ENCODE results near the gene DYRK4.

Gene DYRK4

GRCh38 chr12:4580281-4580688, 18.3 kb downstream of the DYRK4 start:
- H3K4me3 ChIP-seq (replicated peaks; ENCODE audit: low read depth, low read length) = no peak overlapping the region
- no peak for TF ChIP-seq CTCF (IDR thresholded peaks at IDR 0.05; ENCODE audit: low read length, missing control alignments)
- DNase-seq (ENCODE audit: low read depth) = no peak

DNA sequence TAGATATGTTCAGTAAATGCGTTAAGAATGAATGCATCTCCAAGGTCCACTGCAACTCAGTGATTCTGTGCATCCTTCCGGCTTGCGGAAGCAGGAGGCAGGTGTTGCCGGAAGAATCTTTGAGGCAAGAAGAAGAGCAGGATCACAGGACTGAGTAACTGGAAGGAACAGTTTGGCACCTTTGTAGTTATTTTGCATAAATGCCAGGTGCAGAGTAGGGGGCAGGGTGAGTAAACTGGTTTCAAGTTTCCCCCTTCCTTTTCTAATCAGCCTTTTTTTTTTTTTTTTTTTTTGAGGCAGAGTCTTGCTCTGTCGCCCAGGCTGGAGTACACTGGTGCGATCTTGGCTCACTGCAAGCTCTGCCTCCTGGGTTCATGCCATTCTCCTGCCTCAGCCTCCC, 22.3 kb downstream of the DYRK4 start:
- no peak for TF ChIP-seq CTCF (IDR thresholded peaks at IDR 0.05; ENCODE audit: low read length, missing control alignments)
- no peak for DNase-seq (ENCODE audit: low read depth)
- no peak overlapping the region for H3K4me3 ChIP-seq (replicated peaks; ENCODE audit: low read depth, low read length)

DNA sequence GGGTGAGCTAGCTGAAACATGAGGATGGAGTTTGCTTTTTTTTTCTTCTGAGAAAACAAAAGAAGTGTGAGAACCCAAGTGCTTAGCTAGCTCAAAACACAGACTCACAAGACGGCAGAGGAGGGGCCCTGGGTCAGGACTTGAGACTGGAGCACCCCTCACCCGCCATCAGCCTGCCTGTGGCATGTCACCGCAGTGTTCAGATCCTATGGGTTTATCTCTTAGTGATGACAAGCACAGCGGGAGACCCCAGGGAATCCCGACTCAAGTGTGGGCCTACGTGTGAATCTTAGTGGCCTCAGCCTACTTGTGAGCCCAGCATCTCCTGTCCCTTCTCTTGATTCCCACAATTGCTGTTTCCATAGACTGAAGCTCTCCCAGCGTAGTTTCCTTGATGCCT, 22.9 kb downstream of the DYRK4 start:
- TF ChIP-seq CTCF (IDR thresholded peaks at IDR 0.05; ENCODE audit: low read length, missing control alignments) = no peak
- H3K4me3 ChIP-seq (replicated peaks; ENCODE audit: low read depth, low read length) = no peak overlapping the region
- DNase-seq (ENCODE audit: low read depth) = no peak

DNA sequence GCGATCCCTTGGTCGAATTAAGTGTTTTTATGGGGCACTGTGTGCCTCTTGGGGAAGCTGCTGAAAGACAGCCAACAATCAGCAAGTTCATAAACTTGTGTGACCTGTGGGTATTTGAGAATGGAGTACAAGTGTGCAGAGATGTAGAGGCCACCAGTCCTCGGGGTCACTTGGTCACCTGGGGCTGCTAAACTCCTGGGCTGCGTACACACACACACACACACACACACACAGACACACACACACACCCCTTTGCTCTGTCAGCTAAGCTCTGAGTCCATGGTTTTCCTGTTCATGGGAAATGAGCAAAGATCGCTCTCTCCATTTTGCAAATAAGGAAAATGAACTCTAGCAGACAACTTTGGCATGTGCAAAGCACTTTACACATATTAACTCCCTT, 24.5 kb downstream of the DYRK4 start:
- TF ChIP-seq CTCF (IDR thresholded peaks at IDR 0.05; ENCODE audit: low read length, missing control alignments) = no peak
- no peak for DNase-seq (ENCODE audit: low read depth)

GRCh38 chr12:4587108-4587507, 25.1 kb downstream of the DYRK4 start:
- no peak overlapping the region for H3K4me3 ChIP-seq (replicated peaks; ENCODE audit: low read depth, low read length)
- no peak for TF ChIP-seq CTCF (IDR thresholded peaks at IDR 0.05; ENCODE audit: low read length, missing control alignments)
- DNase-seq (ENCODE audit: low read depth) = no peak

More for the DNA sequence above, 24.5 kb downstream of the DYRK4 start:
- no peak overlapping the region for H3K4me3 ChIP-seq (replicated peaks; ENCODE audit: low read depth, low read length)

- TF ChIP-seq CTCF (IDR thresholded peaks at IDR 0.05; ENCODE audit: low read length, missing control alignments) = no peak
Observed at GRCh38 chr12:4588916-4589315, 26.9 kb downstream of the DYRK4 start.

DNA sequence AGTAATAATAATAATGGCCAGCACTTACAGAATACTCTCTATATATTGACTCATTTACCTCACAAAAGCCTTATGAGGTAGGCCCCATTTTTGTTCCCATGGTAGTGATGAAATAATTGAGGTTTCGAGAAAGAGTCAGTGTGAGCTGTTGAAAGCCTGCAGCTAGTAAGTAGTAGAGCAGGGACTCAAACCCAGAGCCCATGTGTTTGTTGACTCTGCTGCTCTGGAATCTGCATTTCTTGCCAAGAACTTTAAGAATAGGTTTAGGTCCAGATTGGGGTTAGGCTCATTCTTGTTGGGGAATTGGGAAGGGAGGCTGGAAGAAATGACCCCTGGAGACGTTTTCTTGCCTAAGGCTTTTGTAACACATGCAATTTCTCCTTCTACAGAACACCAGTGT, 27.9 kb downstream of the DYRK4 start:
- DNase-seq (ENCODE audit: low read depth) = no peak
- TF ChIP-seq CTCF (IDR thresholded peaks at IDR 0.05; ENCODE audit: low read length, missing control alignments) = no peak
- H3K4me3 ChIP-seq (replicated peaks; ENCODE audit: low read depth, low read length) = no peak overlapping the region

More at GRCh38 chr12:4588916-4589315, 26.9 kb downstream of the DYRK4 start:
- no peak for DNase-seq (ENCODE audit: low read depth)
- H3K4me3 ChIP-seq (replicated peaks; ENCODE audit: low read depth, low read length) = no peak overlapping the region

All from fibroblast of pulmonary artery (primary cell).